ENCODE results near the gene GPC6.

GPC6 gene

DNA sequence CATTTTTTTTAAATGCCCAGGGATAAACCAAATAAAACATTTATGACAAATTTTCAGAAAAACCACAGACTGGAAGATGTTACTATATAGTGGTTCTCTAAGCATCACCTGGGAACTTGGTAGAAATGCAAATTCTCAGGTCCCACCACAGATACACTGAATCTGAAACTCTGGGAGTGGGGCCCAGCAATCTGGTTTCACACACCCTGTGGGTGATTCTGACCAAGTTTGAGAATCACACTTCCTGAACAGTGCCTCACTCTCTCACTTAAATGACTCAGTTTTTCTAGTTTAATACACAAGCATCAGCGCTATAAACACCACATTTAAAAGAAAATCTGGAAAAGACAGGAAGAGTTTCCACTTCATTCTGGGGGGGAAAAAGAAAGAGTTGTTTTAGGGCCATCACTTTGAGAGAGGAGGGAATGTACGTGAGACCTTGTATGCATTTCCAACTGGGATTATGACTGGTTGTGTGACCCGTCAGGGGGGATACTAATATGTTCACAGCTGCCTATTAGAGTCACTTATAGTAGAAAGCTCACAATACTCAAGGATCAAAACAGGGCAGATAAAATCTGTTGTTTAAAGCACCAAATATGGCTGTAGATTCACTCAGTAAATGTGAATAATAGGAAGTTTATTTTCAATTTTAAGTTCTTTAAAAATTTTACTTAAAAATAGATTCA, 567.7 kb downstream of the GPC6 start:
- no peak for DNase-seq

- DNase-seq: no peak
Observed at GRCh38 chr13:93797463-93797862, 570.9 kb downstream of the GPC6 start.

- DNase-seq: no peak
Observed at GRCh38 chr13:93800342-93800741, 573.7 kb downstream of the GPC6 start.

GRCh38 chr13:93805736-93806135, 579.1 kb downstream of the GPC6 start:
- DNase-seq: no peak

DNA sequence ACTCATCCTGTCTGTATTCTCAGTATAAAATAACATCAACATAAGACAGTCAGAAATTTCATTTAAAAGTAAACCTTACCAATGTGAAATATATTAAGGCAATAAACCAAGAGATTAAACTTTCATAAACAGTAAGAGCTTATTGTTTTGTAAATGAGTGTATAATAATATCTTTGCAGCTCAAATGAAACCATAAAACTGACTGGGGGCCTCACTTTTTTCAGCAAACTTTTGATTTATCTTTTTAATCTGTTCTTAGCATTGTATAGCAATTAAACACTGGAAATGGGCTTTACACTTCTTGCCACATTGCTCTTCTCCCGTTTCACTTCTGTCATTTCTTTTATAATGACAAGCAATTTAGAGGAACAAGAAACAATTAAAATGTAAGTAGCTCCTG, 580.3 kb downstream of the GPC6 start:
- no peak for DNase-seq

DNA sequence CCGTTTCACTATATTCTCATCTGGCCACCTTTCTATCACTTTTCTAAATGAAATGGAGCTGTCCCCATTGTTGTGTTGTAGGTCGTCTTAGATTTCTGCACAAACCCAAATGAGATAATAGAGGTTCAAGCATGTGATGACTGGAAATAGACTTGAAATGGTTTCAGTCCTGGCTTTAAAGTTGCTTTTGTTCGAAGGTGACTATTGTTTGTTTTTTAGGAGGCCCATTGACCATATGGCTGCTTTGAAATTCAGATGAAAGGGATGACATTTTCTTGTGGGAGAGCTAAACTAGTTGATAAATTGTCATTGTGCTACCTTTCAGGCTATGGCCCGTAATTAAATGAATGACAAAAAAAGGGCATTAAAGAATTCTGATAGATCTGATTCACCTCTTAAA, 583.7 kb downstream of the GPC6 start:
- no peak for DNase-seq

GRCh38 chr13:93811071-93811737, 584.6 kb downstream of the GPC6 start:
- DNase-seq: no peak

- DNase-seq: no peak
Observed at GRCh38 chr13:93811738-93812112, 585.1 kb downstream of the GPC6 start.

GRCh38 chr13:93814658-93815057, 588.1 kb downstream of the GPC6 start:
- DNase-seq: no peak

GRCh38 chr13:93818345-93818744, 591.7 kb downstream of the GPC6 start:
- no peak for DNase-seq

DNA sequence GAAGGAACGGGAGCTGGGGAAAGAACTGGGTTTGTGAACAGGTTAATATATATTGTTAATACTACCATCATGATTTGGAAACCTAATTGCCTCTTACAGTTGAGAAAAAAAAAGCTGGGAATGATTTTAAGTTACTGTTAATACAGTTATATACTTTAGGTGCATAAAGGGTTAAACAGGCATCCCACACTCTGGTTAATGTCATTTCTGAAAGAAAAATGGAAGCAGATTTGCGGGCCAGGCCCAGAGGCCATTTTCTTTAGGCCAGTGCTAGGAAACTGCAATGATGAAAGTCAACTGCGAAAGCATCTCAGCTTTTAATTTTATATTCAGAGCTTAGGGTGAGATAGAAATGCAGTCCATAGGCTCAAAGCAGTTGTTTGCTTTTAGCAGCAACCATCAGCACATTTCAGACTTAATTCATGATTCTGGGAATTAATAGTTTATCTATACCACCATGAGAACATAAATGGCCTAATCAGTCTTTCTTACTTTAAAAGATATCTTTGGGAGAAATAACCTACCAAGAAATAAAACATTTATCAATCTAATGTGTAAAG, 592.8 kb downstream of the GPC6 start:
- DNase-seq: no peak

- no peak for DNase-seq
Observed at GRCh38 chr13:93824286-93824685, 597.7 kb downstream of the GPC6 start.

DNA sequence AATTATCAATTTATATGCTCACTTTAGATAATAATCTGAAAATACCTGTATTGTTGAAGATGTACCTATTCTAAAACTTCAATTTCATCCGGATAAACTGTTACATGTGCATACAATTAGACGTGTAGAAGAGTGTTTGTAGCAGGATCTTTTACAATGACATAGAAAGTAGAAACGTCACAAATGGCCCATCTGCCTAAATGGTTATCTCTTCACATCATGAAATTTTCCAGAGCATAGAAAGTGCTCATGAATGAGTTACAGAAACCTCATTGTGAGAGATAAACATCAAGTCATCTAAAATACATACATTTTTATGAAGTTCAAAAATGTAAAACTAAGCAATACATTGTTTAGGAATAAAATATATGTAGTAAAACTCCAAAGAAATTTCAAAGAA, 607.4 kb downstream of the GPC6 start:
- no peak for DNase-seq

DNA sequence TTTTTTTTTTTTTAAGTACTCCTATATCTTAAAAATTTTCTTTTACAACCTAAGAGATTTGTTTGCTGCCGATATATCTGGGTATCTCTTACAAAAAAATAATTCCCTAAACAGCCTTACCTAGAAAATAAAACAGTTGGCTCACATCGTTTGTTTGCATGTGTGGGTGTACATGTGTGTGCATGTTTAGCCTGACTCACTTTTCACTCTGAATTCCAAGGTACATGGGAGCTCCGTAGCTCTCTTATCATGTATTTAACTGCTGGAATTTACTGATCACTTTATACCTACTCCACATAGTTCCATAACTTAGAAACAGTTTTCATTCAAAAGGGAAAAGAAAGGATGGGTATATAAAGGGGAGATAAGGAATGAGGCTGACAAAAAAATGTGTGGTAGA, 616.5 kb downstream of the GPC6 start:
- DNase-seq: no peak

DNA sequence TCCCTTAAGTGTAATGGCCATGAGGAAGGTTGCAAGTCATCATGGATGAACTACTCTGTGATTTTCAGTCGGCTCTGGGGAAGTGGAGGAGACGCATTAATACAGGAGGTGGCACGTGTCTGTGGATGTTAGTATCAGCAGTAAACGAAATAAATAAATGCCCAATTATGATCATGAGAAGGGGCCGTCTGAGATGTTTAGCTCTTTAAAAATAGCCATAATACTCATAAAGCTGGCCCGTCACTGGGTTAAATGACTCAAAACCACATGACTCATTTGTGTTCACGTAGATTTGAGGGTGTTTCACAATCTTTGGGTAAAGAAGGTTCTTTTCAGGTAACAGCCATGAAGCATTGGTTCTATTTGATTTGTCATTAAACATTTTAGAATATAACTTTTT, 620.6 kb downstream of the GPC6 start:
- no peak for DNase-seq

DNA sequence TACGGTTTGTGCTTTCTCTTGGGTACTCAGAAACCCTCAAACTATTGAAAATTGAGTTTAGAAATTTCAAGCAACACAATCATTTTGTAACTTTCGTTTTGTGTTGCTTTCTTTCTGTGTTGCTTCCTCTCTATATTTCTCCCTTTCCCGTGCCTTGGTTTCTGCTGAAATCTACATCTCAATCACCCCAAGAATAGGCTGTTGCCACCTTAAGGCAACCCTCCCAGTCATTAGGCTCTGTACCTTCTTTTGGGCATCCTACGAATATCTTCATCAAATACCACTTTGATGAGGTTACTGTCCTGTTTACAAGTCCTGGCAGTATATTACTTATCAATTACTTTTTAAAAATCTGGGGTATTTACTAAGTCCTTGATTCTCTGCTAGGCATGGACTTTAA, 621.6 kb downstream of the GPC6 start:
- no peak for DNase-seq

GRCh38 chr13:93851236-93851635, 624.6 kb downstream of the GPC6 start:
- DNase-seq: no peak

DNA sequence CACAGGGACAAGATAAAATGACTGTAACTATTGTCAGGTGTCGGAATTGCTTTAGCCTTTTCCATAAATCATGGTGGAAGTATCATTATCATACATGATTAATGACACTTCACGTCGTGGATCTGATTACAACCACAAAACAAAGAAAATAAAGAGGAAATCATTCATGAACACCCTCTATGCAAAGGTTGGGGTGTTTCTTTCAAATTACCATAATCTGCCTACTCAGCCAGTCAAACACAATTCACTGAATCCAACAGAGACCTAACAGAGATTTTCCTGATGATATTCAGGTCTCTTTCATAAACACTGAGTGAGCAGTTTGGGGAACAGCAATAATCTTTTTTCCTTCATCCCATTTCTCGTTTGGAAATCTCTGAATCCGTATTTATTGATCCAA, 627.3 kb downstream of the GPC6 start:
- DNase-seq: no peak

DNA sequence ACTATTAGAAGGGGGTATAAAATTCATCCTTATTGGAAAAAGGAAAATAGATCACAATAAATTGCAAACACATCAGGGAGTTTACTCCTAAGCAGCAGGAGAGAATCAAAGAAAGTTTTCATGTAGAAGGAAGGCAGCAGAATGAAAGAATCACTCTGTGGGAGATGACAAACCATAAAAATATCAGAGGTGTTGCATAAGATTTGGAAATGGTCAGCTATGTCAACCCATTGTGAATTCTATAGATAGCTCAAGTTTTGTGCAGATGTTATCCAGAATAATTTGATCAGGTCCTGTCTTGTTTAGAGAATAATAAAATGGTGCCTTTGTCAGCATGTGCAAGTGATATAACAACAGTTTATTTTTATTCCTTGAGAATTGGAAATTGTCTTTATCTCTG, 630.5 kb downstream of the GPC6 start:
- DNase-seq: no peak

DNA sequence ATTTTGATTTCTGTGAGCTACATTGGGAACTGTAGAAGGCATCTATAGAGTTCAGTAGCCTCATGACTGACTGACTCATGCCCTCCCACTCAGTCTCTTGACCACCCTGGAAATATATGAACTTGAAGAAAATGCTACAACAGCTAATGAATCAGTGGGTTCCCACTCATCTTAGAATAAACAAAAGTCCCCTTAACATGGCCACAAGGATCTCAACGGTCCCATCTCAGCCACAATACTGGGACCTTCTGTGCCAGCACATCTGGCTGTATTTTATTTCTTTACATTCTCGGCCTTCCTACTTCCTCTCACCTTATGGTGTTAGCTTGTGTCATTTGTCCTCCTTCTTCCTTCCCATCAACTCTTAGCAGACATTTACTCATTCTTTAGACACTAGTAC, 633.1 kb downstream of the GPC6 start:
- no peak for DNase-seq

- no peak for DNase-seq
Observed at GRCh38 chr13:93861818-93862217, 635.2 kb downstream of the GPC6 start.

DNA sequence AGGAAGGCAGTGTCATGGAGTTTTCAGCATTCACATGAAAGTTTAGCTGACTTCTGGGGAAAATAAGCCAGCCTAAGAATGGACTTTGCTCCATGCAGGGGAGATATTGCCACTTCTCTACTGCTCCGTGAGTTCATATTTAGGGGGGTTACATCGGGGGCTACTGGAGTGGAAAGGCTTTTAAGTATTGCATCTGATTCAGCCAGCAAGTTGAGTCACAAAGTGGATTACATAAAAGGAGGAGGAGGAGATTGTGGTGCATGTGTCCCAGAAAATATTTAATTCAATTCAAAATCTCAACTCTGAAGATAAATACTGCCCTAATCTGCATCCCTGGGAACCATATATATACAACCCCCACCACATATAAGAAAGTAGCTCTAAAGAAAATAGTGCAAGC, 635.7 kb downstream of the GPC6 start:
- DNase-seq: no peak

- no peak for DNase-seq
Observed at GRCh38 chr13:93865235-93865634, 638.6 kb downstream of the GPC6 start.

GRCh38 chr13:93867481-93867880, 640.9 kb downstream of the GPC6 start:
- DNase-seq: no peak

DNA sequence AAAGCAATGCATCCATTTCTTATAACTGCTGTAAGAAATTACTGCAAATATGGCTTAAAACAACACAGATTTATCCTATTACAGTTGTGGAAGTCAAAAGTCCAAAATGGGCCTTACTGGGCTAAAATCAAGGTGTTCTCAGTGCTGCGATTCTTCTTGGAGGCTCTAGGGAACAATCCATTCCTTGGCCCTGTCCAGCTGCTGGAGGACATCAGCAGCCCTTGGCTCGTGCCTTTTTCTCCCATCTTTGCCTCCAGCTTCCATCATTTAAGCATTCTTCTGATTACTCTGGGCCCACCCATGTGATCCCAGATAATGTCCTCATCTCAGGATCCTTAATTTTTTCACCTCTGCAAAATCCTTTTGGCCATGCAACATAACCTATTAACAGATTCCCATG, 645.8 kb downstream of the GPC6 start:
- DNase-seq: no peak

All from MV-4-11 (cell line).